ENCODE data around the gene DMXL1.

DNA sequence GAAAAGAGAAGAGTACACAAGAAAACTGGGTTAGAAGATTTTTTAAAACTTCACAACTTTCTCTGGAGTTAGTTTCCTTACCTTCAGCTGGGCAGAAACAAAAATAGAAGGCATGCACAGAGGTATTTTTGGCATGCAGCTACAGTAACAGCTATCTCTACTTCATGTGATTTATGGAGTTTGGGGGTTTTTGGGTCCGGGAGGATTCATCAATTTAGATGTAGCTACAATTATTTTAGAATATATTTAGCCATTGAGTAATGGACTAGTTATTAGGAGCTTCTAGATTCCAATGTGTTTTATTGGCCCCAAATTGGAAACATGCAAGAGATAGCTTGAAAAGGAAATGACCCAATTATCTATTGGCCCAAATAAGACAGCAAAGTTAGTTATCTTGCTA is 193.3 kb downstream of the DMXL1 start:
- TF ChIP-seq REST (IDR thresholded peaks at IDR 0.05; ENCODE audit: low read depth) (no peak), TCF12 (IDR thresholded peaks at IDR 0.05; ENCODE audit: low read depth) (no peak), RAD21 (IDR thresholded peaks at IDR 0.05; ENCODE audit: low read depth) (no peak), MAX (IDR thresholded peaks at IDR 0.05) (no peak), NFIC (IDR thresholded peaks at IDR 0.05) (no peak), FOXM1 (IDR thresholded peaks at IDR 0.05; ENCODE audit: borderline replicate concordance, low read depth) (no peak), EP300 (IDR thresholded peaks at IDR 0.05; ENCODE audit: borderline replicate concordance) (no peak), USF1 (IDR thresholded peaks at IDR 0.05) (no peak), CEBPB (IDR thresholded peaks at IDR 0.05) (no peak), EGR1 (IDR thresholded peaks at IDR 0.05) (no peak), CREB1 (IDR thresholded peaks at IDR 0.05; ENCODE audit: low read depth) (no peak), YY1 (IDR thresholded peaks at IDR 0.05; ENCODE audit: low read depth) (no peak), TEAD4 (IDR thresholded peaks at IDR 0.05) (no peak), ZBTB7A (IDR thresholded peaks at IDR 0.05; ENCODE audit: low read depth) (no peak)

Data from Ishikawa (cell line).